ENCODE results near the gene STAU1. TPM values are rescaled to one million over a fixed set of nuclear protein-coding genes. Genes with fewer than 3 reads are reported as not detected.
"Not testable (repeated sequence)": the region's sequence is repeated elsewhere in the genome, so short reads cannot be mapped to it uniquely, and the experiment has no call there.

The STAU1 gene
- total RNA-seq, 1 experiment from 2014 or later: 34.0 TPM

GRCh38 chr20:49091762-49092161, 96.4 kb downstream of the STAU1 start:
- no peaks in the 10 kb centered on the region for H3K27me3 ChIP-seq (ENCODE audit: low read length)

GRCh38 chr20:49091104-49091503, 97.0 kb downstream of the STAU1 start:
- Histone ChIP-seq H2AFZ (ENCODE audit: low read length) (no peak overlapping the region), H3K4me1 (ENCODE audit: low read length) (no peaks in the 10 kb centered on the region), H3K9ac (ENCODE audit: low read length) (no peak overlapping the region), H3K36me3 (ENCODE audit: insufficient read depth, low read length) (peaks cover 70% of the 10 kb centered on the region), H3K9me3 (ENCODE audit: low read length) (no peaks in the 10 kb centered on the region), H3K9me2 (replicated peaks; ENCODE audit: insufficient read depth, low read length) (no peaks in the 10 kb centered on the region), H3K4me2 (ENCODE audit: low read depth, low read length, poor library complexity, severe bottlenecking) (no peak overlapping the region), H4K20me1 (ENCODE audit: insufficient read depth, low read depth, low read length) (no peaks in the 10 kb centered on the region), H3K79me2 (ENCODE audit: low read length) (peaks cover 32% of the 10 kb centered on the region), H3K27me3 (ENCODE audit: low read length) (no peaks in the 10 kb centered on the region), H3K4me3 (ENCODE audit: low read length) (no peak overlapping the region), H3K27ac (ENCODE audit: low read length) (no peak overlapping the region)
- DNase-seq: no peak

More at GRCh38 chr20:49091762-49092161, 96.4 kb downstream of the STAU1 start:
- no peaks in the 10 kb centered on the region for H3K4me1 ChIP-seq (ENCODE audit: low read length)
- H3K79me2 ChIP-seq (ENCODE audit: low read length): peaks cover 36% of the 10 kb centered on the region
- H3K9me2 ChIP-seq (replicated peaks; ENCODE audit: insufficient read depth, low read length): no peaks in the 10 kb centered on the region
- no peak overlapping the region for H3K4me2 ChIP-seq (ENCODE audit: low read depth, low read length, poor library complexity, severe bottlenecking)
- H3K4me3 ChIP-seq (ENCODE audit: low read length): no peak overlapping the region
- no peak for DNase-seq
- peaks cover 74% of the 10 kb centered on the region for H3K36me3 ChIP-seq (ENCODE audit: insufficient read depth, low read length)
- no peak overlapping the region for H2AFZ ChIP-seq (ENCODE audit: low read length)
- no peak overlapping the region for H3K27ac ChIP-seq (ENCODE audit: low read length)
- H3K9me3 ChIP-seq (ENCODE audit: low read length): no peaks in the 10 kb centered on the region
- no peaks in the 10 kb centered on the region for H4K20me1 ChIP-seq (ENCODE audit: insufficient read depth, low read depth, low read length)
- H3K9ac ChIP-seq (ENCODE audit: low read length): no peak overlapping the region

- not testable (repeated sequence) for H4K20me1 ChIP-seq (ENCODE audit: insufficient read depth, low read depth, low read length); H3K27ac ChIP-seq (ENCODE audit: low read length); DNase-seq; H2AFZ ChIP-seq (ENCODE audit: low read length); H3K9me3 ChIP-seq (ENCODE audit: low read length); H3K4me2 ChIP-seq (ENCODE audit: low read depth, low read length, poor library complexity, severe bottlenecking); H3K4me3 ChIP-seq (ENCODE audit: low read length); H3K27me3 ChIP-seq (ENCODE audit: low read length); H3K9ac ChIP-seq (ENCODE audit: low read length); H3K9me2 ChIP-seq (replicated peaks; ENCODE audit: insufficient read depth, low read length); H3K4me1 ChIP-seq (ENCODE audit: low read length)
- H3K36me3 ChIP-seq (ENCODE audit: insufficient read depth, low read length): peaks cover 66% of the 10 kb centered on the region
- peaks cover 54% of the 10 kb centered on the region for H3K79me2 ChIP-seq (ENCODE audit: low read length)
Observed at GRCh38 chr20:49082295-49082694, 105.8 kb downstream of the STAU1 start.

DNA sequence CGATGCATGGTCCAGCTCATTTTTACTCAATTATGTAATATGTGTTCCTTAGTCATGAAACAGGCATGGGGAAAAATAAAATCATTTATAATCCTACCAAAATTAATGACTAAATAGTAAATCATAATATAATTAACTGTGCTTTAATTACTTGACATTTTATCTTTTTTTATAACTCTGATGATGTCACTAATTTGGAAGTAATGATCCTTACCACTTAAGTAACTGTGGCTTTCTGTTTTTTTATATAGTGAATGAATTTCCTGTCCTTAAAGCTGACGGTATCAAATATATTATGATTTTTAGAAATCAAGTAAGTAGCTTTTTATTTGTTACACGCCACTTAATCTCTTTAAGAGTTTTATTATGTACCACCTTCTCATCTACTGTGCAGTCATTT, 109.8 kb downstream of the STAU1 start:
- Histone ChIP-seq H4K20me1 (ENCODE audit: insufficient read depth, low read depth, low read length) (no peaks in the 10 kb centered on the region), H3K27me3 (ENCODE audit: low read length) (no peaks in the 10 kb centered on the region), H3K4me2 (ENCODE audit: low read depth, low read length, poor library complexity, severe bottlenecking) (no peak overlapping the region), H3K36me3 (ENCODE audit: insufficient read depth, low read length) (peaks cover 57% of the 10 kb centered on the region), H3K79me2 (ENCODE audit: low read length) (peaks cover 36% of the 10 kb centered on the region), H3K9me2 (replicated peaks; ENCODE audit: insufficient read depth, low read length) (no peaks in the 10 kb centered on the region), H3K4me1 (ENCODE audit: low read length) (no peaks in the 10 kb centered on the region), H3K27ac (ENCODE audit: low read length) (no peak overlapping the region), H3K4me3 (ENCODE audit: low read length) (no peak overlapping the region), H3K9ac (ENCODE audit: low read length) (no peak overlapping the region), H3K9me3 (ENCODE audit: low read length) (no peaks in the 10 kb centered on the region), H2AFZ (ENCODE audit: low read length) (no peak overlapping the region)
- DNase-seq: no peak

GRCh38 chr20:49074521-49074920, 113.6 kb downstream of the STAU1 start:
- Histone ChIP-seq H2AFZ (ENCODE audit: low read length) (no peak overlapping the region), H3K4me2 (ENCODE audit: low read depth, low read length, poor library complexity, severe bottlenecking) (no peak overlapping the region), H3K9me2 (replicated peaks; ENCODE audit: insufficient read depth, low read length) (no peaks in the 10 kb centered on the region), H3K27ac (ENCODE audit: low read length) (no peak overlapping the region), H3K4me1 (ENCODE audit: low read length) (no peaks in the 10 kb centered on the region), H3K9ac (ENCODE audit: low read length) (no peak overlapping the region), H4K20me1 (ENCODE audit: insufficient read depth, low read depth, low read length) (no peaks in the 10 kb centered on the region), H3K27me3 (ENCODE audit: low read length) (no peaks in the 10 kb centered on the region), H3K9me3 (ENCODE audit: low read length) (no peaks in the 10 kb centered on the region), H3K4me3 (ENCODE audit: low read length) (no peak overlapping the region), H3K36me3 (ENCODE audit: insufficient read depth, low read length) (peaks cover 74% of the 10 kb centered on the region), H3K79me2 (ENCODE audit: low read length) (peaks cover 45% of the 10 kb centered on the region)
- no peak for DNase-seq

Other genes starting within 250 kb of the STAU1 start
- 39.1 and 82.3 TPM in 2 replicates for gene CSE1L, start 142.0 kb downstream of the STAU1 start, total RNA-seq (2014; rRNA removed; shearing (Covaris generic); ENCODE audit: low replicate concordance)
- gene DDX27, start 31.1 kb upstream of the STAU1 start, total RNA-seq (2014; rRNA removed; shearing (Covaris generic); ENCODE audit: low replicate concordance): 34.5 and 43.7 TPM in 2 replicates
- gene ZNFX1, start 89.7 kb upstream of the STAU1 start, total RNA-seq (2014; rRNA removed; shearing (Covaris generic); ENCODE audit: low replicate concordance): 21.7 and 22.2 TPM in 2 replicates

Data from Karpas-422 (cell line).